Testis (tissue), 2 donors: Measurements from ENCODE around the gene SIK3.

Experiments
- CTCF ChIP-seq, 3 experiments: fragments of 450-650 bp in 2 of 3; fragments of 200-600 bp in 1 of 3; sonication (generic) in 1 of 3; IDR thresholded peaks; one replicate each; pipeline ENCODE4 v1.5.1; 2016 to 2019; ENCODE audit warnings: antibody characterized with exemption in 3 of 3, mild to moderate bottlenecking in 2 of 3, moderate library complexity in 1 of 3
- POLR2A ChIP-seq: fragments of 450-650 bp; IDR thresholded peaks from one replicate; pipeline ENCODE4 v1.6.1; 2017; ENCODE audit warnings: antibody characterized with exemption, mild to moderate bottlenecking, moderate library complexity

- TF ChIP-seq CTCF (IDR thresholded peaks at IDR 0.05) = no peak
- no peak for TF ChIP-seq POLR2A
Measured at GRCh38 chr11:116864531-116864930, 233.7 kb downstream of the SIK3 start.
